IPS-20b (cell line): ENCODE results near the gene C9orf153.
A peak's percentile ranks its signal among the peaks of the same experiment; 100 is the strongest.
"Not testable (repeated sequence)": the region's sequence is repeated elsewhere in the genome, so short reads cannot be mapped to it uniquely, and the experiment has no call there.

Experiments
- H3K27ac ChIP-seq: one replicate; pipeline ENCODE4 v1.5.1; 2013; ENCODE audit warnings: low read length
- H3K27me3 ChIP-seq: 2 replicates; pipeline ENCODE4 v1.6.1; 2013; ENCODE audit warnings: mild to moderate bottlenecking, low read length, inconsistent platforms; ENCODE audit not compliant: insufficient read depth
- H3K36me3 ChIP-seq: 2 replicates; pipeline ENCODE4 v1.6.1; 2013; ENCODE audit warnings: low read depth, mild to moderate bottlenecking, inconsistent platforms, low read length, moderate library complexity; ENCODE audit not compliant: insufficient read depth
- H3K4me1 ChIP-seq: 2 replicates; pipeline ENCODE4 v1.6.1; 2013; ENCODE audit warnings: mild to moderate bottlenecking, control low read depth, inconsistent platforms, low read length, moderate library complexity; ENCODE audit not compliant: insufficient read depth
- H3K4me3 ChIP-seq: 2 replicates; pipeline ENCODE4 v1.5.1; 2013; ENCODE audit warnings: mild to moderate bottlenecking, low read length, inconsistent platforms
- H3K9ac ChIP-seq: 2 replicates; pipeline ENCODE4 v1.6.1; 2013; ENCODE audit warnings: low read depth, mild to moderate bottlenecking, inconsistent platforms, low read length, moderate library complexity
- H3K9me3 ChIP-seq: 2 replicates; pipeline ENCODE4 v1.6.1; 2013; ENCODE audit warnings: mild to moderate bottlenecking, low read depth, low read length, inconsistent platforms; ENCODE audit not compliant: insufficient read depth

C9orf153 gene

DNA sequence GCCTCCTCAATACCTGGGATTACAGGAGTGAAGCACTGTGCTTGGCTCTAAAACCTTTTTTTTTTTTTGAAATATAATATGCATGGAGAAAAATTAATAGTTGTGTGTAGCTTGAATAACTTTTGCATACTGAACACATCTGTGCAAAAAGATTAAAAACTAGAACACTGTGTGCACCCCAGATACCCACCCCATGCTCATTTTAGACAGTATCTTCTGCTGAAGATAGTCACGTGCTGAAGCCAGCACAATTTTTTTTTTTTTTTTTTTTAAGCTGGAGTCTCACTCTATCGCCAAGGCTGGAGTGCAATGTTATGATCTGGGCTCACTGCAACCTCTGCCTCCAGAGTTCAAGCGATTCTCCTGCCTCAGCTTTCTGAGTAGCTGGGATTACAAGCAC lies 39.9 kb downstream of the C9orf153 start:
- H3K9ac ChIP-seq, result no peak overlapping the region
- H3K36me3 ChIP-seq, result no peaks in the 10 kb centered on the region
- H3K9me3 ChIP-seq, result no peaks in the 10 kb centered on the region
- H3K27ac ChIP-seq, result no peak overlapping the region
- no peaks in the 10 kb centered on the region for H3K27me3 ChIP-seq
- no peak overlapping the region for H3K4me3 ChIP-seq
- no peaks in the 10 kb centered on the region for H3K4me1 ChIP-seq

DNA sequence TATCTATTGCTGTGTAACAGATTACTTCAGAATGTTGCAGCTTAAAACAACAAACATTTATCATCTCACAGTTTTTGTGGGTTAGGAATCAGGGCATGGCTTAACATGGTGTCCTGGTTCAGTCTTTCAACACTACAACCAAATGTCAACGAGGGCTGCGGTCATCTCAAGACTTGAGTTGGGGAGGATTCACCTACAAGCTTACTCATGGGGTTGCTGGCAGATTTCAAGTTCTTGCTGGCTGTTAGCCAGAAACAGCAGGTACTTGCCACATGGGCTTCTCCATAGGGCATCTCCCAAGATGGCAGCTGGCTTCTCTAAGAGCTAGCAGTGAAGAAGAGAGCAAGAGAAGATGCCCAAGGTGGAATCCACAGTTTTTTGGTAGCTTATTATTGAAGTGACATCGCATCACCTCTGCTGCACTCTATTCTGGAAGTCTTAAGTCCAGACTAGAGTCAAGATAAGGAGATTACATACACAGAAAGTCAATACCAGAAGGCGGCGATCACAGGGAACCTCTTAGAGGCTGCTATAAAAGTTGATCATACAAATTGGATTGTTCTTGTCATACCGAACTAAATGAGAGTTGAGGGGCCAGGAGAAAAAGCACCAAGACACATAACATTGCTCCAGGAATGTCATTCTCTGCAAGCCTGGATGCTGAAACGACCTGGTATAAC lies 42.2 kb downstream of the C9orf153 start:
- Histone ChIP-seq H3K9ac (no peak overlapping the region), H3K27ac (no peak overlapping the region), H3K4me1 (no peaks in the 10 kb centered on the region), H3K9me3 (no peaks in the 10 kb centered on the region), H3K4me3 (no peak overlapping the region), H3K36me3 (no peaks in the 10 kb centered on the region), H3K27me3 (no peaks in the 10 kb centered on the region)

DNA sequence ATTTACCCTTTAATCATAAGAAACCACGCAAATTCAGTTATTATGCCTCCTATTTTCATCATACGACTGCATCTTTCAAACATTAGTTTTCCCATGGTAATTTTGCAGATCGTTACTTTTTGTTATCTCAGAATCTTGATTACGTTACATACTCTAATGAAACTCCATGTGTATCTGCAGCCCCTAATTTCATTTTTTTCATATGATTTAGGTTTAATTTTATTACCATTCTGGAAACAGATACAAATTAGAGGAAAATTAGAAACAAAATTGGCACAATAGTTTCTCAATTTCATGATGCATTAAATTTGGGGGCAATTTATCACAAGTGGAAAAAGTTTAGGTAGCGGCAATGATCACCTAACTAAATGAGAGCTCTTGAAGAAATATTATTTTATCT lies 52.3 kb downstream of the C9orf153 start:
- no peak overlapping the region for H3K4me3 ChIP-seq
- no peak overlapping the region for H3K9ac ChIP-seq
- no peaks in the 10 kb centered on the region for H3K27me3 ChIP-seq

DNA sequence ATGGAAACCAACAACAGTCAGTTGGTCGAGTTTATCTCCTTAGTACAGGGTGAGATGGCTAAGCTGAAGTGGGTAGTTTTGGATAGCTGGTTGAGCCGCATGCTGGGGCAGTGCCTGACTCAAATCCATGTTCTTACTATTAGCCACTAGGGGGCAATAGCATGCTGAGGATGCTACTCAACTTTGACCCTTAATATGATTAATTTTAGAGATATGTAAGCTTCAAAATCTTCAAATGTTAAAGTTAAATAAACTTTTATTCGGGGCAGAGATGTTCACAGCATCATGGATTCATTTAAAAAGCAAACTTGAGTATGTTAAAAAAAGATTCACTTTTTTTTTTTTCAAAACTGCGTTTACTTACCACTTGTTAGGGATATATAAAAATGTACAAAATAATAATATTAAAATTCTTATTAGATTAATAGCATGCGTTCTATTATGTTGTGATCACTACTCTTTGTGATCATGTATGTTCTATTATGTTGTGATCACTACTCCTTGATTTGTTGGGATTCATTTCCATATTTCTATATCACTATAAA lies 57.0 kb downstream of the C9orf153 start:
- H3K27ac ChIP-seq, result no peak overlapping the region
- H3K4me1 ChIP-seq, result no peaks in the 10 kb centered on the region
- H3K36me3 ChIP-seq, result no peaks in the 10 kb centered on the region
- no peaks in the 10 kb centered on the region for H3K9me3 ChIP-seq
- H3K4me3 ChIP-seq, result no peak overlapping the region
- no peaks in the 10 kb centered on the region for H3K27me3 ChIP-seq
- no peak overlapping the region for H3K9ac ChIP-seq

More for the DNA sequence above, 52.3 kb downstream of the C9orf153 start:
- no peaks in the 10 kb centered on the region for H3K36me3 ChIP-seq
- no peaks in the 10 kb centered on the region for H3K9me3 ChIP-seq
- no peak overlapping the region for H3K27ac ChIP-seq
- no peaks in the 10 kb centered on the region for H3K4me1 ChIP-seq

DNA sequence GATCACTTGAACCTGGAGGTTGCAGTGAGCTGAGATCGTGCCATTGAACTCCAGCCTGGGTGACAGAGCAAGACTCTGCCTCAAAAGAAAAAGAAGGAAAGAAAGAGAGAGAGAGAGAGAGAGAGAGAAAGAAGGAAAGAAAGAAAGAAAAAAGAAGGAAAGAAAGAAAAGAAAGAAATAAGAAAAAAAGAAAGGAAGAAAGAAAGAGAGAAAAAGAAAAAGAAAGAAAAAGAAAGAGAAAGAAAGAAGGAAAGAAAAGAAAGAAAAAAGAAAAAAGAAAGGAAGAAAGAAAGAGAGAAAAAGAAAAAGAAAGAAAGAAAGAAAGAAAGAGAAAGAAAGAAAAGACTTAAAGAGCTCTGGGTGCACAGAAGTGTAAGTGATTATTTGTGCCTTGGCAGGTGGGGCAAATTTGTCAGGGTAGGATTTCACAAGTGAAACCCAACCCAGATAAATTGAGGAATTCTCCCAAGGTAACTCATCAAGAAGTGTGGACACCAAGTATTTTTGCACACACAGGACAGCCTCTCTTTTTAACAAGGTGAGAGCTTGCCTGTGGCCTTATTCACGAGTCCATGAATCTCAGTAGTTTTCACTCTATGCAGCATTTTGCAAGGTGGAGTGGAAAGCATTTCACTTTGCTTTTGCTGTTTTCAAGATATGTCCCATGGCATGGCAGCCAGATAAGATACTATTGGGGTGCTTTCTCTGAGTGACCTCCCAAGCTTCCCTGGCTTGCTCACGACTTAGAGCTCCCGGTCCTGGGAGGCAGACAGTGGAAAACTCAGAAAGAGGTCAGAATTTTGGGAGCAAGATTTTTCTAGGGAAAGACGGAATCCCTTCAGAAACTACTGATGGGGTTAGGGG lies 57.8 kb downstream of the C9orf153 start:
- Histone ChIP-seq H3K27ac (no peak overlapping the region), H3K9ac (no peak overlapping the region), H3K4me1 (no peaks in the 10 kb centered on the region), H3K9me3 (no peaks in the 10 kb centered on the region), H3K27me3 (no peaks in the 10 kb centered on the region), H3K36me3 (no peaks in the 10 kb centered on the region), H3K4me3 (no peak overlapping the region)

DNA sequence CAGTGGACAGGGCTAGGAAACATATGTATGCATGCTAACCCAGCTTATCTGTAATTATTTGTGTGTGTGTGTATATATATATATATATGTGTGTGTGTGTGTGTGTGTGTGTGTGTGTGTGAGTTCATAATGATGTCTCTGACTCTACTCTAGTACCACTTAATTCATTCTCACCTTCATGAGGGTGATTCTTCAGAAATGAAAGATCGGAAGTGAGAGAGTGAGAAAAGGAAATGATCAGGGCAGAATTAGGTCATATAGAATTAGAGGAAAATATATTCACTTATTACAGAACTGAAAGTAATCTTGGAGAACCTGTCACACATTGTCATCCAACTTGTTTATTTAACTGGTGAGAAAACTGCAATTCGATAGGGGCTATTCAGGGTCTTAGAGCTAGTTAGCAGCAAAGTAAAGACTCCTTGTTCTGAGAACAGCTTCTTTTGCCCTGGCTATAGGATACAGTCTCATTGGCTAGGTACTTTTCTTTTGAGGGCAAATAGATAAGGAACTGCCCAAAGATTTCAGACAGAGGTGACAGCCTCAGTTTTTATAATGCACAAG lies 58.8 kb downstream of the C9orf153 start:
- Histone ChIP-seq H3K36me3 (no peaks in the 10 kb centered on the region), H3K27me3 (no peaks in the 10 kb centered on the region), H3K9me3 (no peaks in the 10 kb centered on the region), H3K9ac (no peak overlapping the region), H3K27ac (no peak overlapping the region), H3K4me3 (no peak overlapping the region), H3K4me1 (no peaks in the 10 kb centered on the region)

DNA sequence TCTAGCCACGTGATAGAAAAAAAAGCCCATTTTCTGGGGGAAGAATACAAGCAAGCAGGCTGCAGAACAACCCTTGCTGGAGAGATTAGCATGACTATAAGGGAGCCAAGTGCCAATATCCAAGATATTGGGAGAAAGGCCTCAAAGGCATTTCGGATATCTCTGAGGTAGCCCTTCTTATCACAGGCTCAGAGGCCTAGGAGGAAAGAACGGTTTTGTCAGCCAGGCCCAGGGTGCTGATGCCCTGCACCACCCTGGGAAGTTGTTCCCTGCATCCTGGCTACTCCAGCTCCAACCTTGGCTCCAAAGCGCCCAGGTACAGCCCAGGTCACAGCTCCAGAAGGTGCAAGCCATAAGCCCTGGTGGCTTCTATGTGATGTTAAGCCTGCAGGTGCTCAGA lies 66.4 kb downstream of the C9orf153 start:
- no peak overlapping the region for H3K27ac ChIP-seq
- H3K4me1 ChIP-seq, result no peaks in the 10 kb centered on the region

DNA sequence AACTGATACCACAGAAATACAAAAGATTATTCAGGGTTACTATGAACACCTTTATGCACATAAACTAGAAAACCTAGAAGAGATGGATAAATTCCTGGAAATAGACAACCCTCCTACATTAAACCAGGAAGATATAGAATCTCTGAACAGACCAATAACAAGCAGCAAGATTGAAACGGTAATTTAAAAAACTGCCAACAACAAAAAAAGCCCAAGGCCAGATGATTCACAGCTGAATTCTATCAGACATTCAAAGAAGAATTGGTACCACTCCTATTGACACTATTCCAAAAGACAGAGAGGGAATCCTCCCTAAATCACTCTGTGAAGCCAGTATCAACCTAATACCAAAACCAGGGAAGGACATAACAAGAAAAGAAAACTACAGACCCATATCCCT lies 68.8 kb downstream of the C9orf153 start:
- not testable (repeated sequence) for H3K4me3 ChIP-seq
- peaks cover 26% of the 10 kb centered on the region for H3K9me3 ChIP-seq

More for the DNA sequence above, 66.4 kb downstream of the C9orf153 start:
- Histone ChIP-seq H3K9me3 (peaks cover 26% of the 10 kb centered on the region), H3K27me3 (no peaks in the 10 kb centered on the region), H3K36me3 (no peaks in the 10 kb centered on the region), H3K4me3 (no peak overlapping the region), H3K9ac (no peak overlapping the region)

DNA sequence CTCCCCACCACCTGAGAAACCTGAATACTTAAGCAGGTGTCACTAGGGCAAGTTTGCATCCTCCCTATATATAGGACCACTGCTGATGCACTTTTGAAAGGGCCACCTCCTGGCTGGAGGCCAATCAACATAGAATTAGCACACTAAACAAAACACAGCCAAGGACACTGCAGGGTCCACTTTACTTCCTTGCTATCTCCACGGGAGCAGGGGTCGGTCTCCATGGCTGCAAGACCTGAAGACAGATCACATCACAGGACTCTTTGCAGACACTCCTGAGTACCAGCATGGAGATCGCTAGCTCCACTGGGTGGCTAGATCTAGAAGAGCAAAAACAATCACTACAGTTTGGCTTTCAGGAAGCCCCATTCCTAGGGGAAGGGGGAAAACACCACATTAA lies 72.3 kb downstream of the C9orf153 start:
- Histone ChIP-seq H3K9me3 (peaks cover 3% of the 10 kb centered on the region; the same call in 1 of the 2 replicates), H3K9ac (no peak overlapping the region), H3K27me3 (no peaks in the 10 kb centered on the region), H3K4me1 (peaks cover 14% of the 10 kb centered on the region; the same call in 1 of the 2 replicates), H3K36me3 (no peaks in the 10 kb centered on the region), H3K4me3 (no peak overlapping the region), H3K27ac (no peak overlapping the region)

More for the DNA sequence above, 68.8 kb downstream of the C9orf153 start:
- not testable (repeated sequence) for H3K36me3 ChIP-seq, H3K27ac ChIP-seq, H3K27me3 ChIP-seq, H3K9ac ChIP-seq
- peaks cover 11% of the 10 kb centered on the region; the same call in 1 of the 2 replicates for H3K4me1 ChIP-seq

DNA sequence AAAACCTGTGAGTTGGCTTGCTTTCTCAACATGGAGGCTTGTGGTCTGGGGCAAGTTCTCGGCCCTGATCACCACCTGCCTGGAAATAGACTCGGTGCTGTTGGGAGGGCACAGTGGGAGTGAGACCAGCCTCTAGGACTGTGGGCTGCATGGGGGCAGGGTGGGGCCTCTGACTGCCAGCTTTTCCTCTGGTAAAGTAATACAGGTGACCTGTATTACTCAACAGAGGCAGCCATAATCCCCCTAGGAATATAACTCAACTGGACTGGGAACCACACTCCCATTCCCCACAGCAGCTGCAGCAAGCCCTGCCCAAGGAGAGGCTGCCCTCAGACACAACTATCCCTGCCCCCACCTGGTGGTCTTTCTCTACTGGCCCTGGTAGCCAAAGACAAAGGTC lies 72.8 kb downstream of the C9orf153 start:
- no peaks in the 10 kb centered on the region for H3K27me3 ChIP-seq
- peak overlapping the region; percentile 22; the same call in 1 of the 2 replicates for H3K4me3 ChIP-seq
- H3K27ac ChIP-seq, result no peak overlapping the region
- H3K4me1 ChIP-seq, result peaks cover 18% of the 10 kb centered on the region; the same call in 1 of the 2 replicates
- H3K9ac ChIP-seq, result no peak overlapping the region
- H3K36me3 ChIP-seq, result no peaks in the 10 kb centered on the region
- H3K9me3 ChIP-seq, result no peaks in the 10 kb centered on the region; the same call in 1 of the 2 replicates

DNA sequence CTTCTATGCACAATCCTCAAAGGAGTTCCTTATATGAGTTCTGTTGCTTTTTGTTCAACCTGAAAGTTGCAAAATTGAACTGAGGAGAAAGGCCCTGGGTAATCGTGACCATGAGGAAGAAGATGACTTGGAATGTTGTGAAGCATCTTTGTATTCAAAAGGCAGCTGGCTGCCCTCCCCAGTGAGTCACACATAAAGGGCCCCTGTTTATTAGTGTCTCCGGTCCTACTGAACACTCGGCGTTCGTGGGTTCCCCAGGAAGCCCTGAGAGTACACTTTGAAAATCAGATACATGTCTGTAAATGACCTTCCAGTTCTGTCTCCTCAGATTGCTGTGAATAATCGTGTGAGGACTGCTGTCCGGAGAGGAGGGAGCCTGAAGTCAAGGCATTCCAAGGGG lies 73.6 kb downstream of the C9orf153 start:
- H3K9me3 ChIP-seq, result no peaks in the 10 kb centered on the region
- no peak overlapping the region for H3K27ac ChIP-seq
- peaks cover 24% of the 10 kb centered on the region; the same call in 1 of the 2 replicates for H3K4me1 ChIP-seq
- no peak overlapping the region for H3K9ac ChIP-seq
- H3K36me3 ChIP-seq, result no peaks in the 10 kb centered on the region
- H3K4me3 ChIP-seq, result no peak overlapping the region
- no peaks in the 10 kb centered on the region for H3K27me3 ChIP-seq
